ENCODE results near the gene MYL5.

MYL5 gene

DNA sequence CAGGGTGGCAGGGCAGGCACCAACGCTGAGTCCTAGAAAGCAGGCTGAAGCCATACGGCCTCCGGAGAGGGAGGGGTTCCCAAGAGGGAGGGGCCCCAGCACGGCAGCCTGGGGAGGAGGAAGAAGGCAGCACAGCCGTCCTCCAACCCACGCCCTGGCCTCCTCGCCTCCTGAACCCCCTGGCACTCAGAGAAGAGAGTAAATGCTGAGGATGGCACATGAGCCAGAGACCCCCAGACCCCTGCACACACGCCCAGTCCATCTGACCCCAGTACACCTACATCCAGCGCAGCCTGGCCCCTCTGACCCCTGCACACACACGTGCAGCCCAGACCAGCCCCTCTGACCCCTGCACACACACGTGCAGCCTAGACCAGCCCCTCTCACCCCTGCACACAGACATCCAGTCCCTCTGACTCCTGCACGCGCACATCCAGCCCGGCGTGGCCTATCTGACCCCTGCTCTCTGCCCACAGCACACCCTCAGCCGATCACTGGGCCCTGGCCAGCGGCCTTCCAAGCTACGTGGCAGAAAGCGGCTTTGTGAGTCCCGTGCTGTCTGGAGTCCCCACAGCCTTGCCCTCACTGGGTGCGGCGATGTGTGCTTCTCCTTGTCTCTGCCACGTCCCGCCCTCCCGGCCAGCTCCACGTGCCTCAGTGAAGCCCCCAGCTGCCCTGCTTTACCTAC lies 18.7 kb upstream of the MYL5 start:
- no peak overlapping the region for H3K9ac ChIP-seq (ENCODE audit: low read length)

GRCh38 chr4:656436-657337 lies 17.7 kb upstream of the MYL5 start:
- H3K4me1 ChIP-seq (ENCODE audit: insufficient read depth, low read length, severe bottlenecking), result no peaks in the 10 kb centered on the region
- H3K36me3 ChIP-seq (ENCODE audit: insufficient read depth, low read length), result no peaks in the 10 kb centered on the region
- no peak for TF ChIP-seq EZH2 (IDR thresholded peaks at IDR 0.05; ENCODE audit: borderline replicate concordance, low read length)
- TF ChIP-seq, protein P1, sequence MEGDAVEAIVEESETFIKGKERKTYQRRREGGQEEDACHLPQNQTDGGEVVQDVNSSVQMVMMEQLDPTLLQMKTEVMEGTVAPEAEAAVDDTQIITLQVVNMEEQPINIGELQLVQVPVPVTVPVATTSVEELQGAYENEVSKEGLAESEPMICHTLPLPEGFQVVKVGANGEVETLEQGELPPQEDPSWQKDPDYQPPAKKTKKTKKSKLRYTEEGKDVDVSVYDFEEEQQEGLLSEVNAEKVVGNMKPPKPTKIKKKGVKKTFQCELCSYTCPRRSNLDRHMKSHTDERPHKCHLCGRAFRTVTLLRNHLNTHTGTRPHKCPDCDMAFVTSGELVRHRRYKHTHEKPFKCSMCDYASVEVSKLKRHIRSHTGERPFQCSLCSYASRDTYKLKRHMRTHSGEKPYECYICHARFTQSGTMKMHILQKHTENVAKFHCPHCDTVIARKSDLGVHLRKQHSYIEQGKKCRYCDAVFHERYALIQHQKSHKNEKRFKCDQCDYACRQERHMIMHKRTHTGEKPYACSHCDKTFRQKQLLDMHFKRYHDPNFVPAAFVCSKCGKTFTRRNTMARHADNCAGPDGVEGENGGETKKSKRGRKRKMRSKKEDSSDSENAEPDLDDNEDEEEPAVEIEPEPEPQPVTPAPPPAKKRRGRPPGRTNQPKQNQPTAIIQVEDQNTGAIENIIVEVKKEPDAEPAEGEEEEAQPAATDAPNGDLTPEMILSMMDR (IDR thresholded peaks at IDR 0.05; ENCODE audit: low read length), result no peak
- no peak overlapping the region for H3K27ac ChIP-seq (ENCODE audit: low read depth, low read length, poor library complexity, severe bottlenecking)
- no peaks in the 10 kb centered on the region for H3K27me3 ChIP-seq (ENCODE audit: insufficient read depth, low read length)
- no peak overlapping the region for H3K4me2 ChIP-seq (ENCODE audit: low read length)
- H2AFZ ChIP-seq (ENCODE audit: low read length), result no peak overlapping the region
- no peaks in the 10 kb centered on the region for H3K79me2 ChIP-seq (ENCODE audit: insufficient read depth, low read length)
- no peaks in the 10 kb centered on the region for H3K9me3 ChIP-seq (ENCODE audit: low read length)
- H3F3A ChIP-seq (ENCODE audit: insufficient read depth, low read length), result no peaks in the 10 kb centered on the region
- H3K9me2 ChIP-seq (ENCODE audit: low read depth, low read length), result no peaks in the 10 kb centered on the region
- no peak overlapping the region for H3K9ac ChIP-seq (ENCODE audit: low read length)
- H4K20me1 ChIP-seq (ENCODE audit: insufficient read depth, low read length), result no peaks in the 10 kb centered on the region
- no peak overlapping the region for H3K4me3 ChIP-seq (ENCODE audit: low read depth, low read length, poor library complexity, severe bottlenecking)

More for the DNA sequence above, 18.7 kb upstream of the MYL5 start:
- Histone ChIP-seq H3K79me2 (ENCODE audit: insufficient read depth, low read length) (no peaks in the 10 kb centered on the region), H3K27ac (ENCODE audit: low read depth, low read length, poor library complexity, severe bottlenecking) (no peak overlapping the region), H3K4me1 (ENCODE audit: insufficient read depth, low read length, severe bottlenecking) (no peaks in the 10 kb centered on the region), H3K27me3 (ENCODE audit: insufficient read depth, low read length) (no peaks in the 10 kb centered on the region), H3K36me3 (ENCODE audit: insufficient read depth, low read length) (no peaks in the 10 kb centered on the region), H3K9me3 (ENCODE audit: low read length) (no peaks in the 10 kb centered on the region), H3K4me2 (ENCODE audit: low read length) (no peak overlapping the region), H2AFZ (ENCODE audit: low read length) (no peak overlapping the region), H4K20me1 (ENCODE audit: insufficient read depth, low read length) (no peaks in the 10 kb centered on the region), H3K4me3 (ENCODE audit: low read depth, low read length, poor library complexity, severe bottlenecking) (no peak overlapping the region), H3F3A (ENCODE audit: insufficient read depth, low read length) (no peaks in the 10 kb centered on the region), H3K9me2 (ENCODE audit: low read depth, low read length) (no peaks in the 10 kb centered on the region)
- TF ChIP-seq, protein P1 (IDR thresholded peaks at IDR 0.05; ENCODE audit: low read length), result no peak
- TF ChIP-seq EZH2 (IDR thresholded peaks at IDR 0.05; ENCODE audit: borderline replicate concordance, low read length), result no peak

GRCh38 chr4:657338-657833 lies 17.0 kb upstream of the MYL5 start:
- no peaks in the 10 kb centered on the region for H3K36me3 ChIP-seq (ENCODE audit: insufficient read depth, low read length)
- no peaks in the 10 kb centered on the region for H3K9me2 ChIP-seq (ENCODE audit: low read depth, low read length)
- no peaks in the 10 kb centered on the region for H3K4me1 ChIP-seq (ENCODE audit: insufficient read depth, low read length, severe bottlenecking)
- TF ChIP-seq, protein P1 (IDR thresholded peaks at IDR 0.05; ENCODE audit: low read length), result no peak
- no peak for TF ChIP-seq EZH2 (IDR thresholded peaks at IDR 0.05; ENCODE audit: borderline replicate concordance, low read length)
- H3K4me3 ChIP-seq (ENCODE audit: low read depth, low read length, poor library complexity, severe bottlenecking), result no peak overlapping the region
- no peak overlapping the region for H2AFZ ChIP-seq (ENCODE audit: low read length)
- H3K79me2 ChIP-seq (ENCODE audit: insufficient read depth, low read length), result no peaks in the 10 kb centered on the region
- H4K20me1 ChIP-seq (ENCODE audit: insufficient read depth, low read length), result no peaks in the 10 kb centered on the region
- no peak overlapping the region for H3K4me2 ChIP-seq (ENCODE audit: low read length)
- no peaks in the 10 kb centered on the region for H3F3A ChIP-seq (ENCODE audit: insufficient read depth, low read length)
- H3K9me3 ChIP-seq (ENCODE audit: low read length), result no peaks in the 10 kb centered on the region
- H3K27ac ChIP-seq (ENCODE audit: low read depth, low read length, poor library complexity, severe bottlenecking), result no peak overlapping the region
- no peaks in the 10 kb centered on the region for H3K27me3 ChIP-seq (ENCODE audit: insufficient read depth, low read length)
- H3K9ac ChIP-seq (ENCODE audit: low read length), result no peak overlapping the region
